Measurements from ENCODE around the gene EIF4EBP3.

EIF4EBP3 gene

GRCh38 chr5:140598836-140599235 lies 51.4 kb downstream of the EIF4EBP3 start:
- no peak for DNase-seq
- intact Hi-C loops (cut with DNase I; ENCODE audit: low total_unique reads), result no loop called here
- Histone ChIP-seq H3K27me3 (no peaks in the 10 kb centered on the region), H3K4me3 (no peak overlapping the region), H3K4me1 (no peaks in the 10 kb centered on the region), H3K9me3 (no peaks in the 10 kb centered on the region), H3K36me3 (no peaks in the 10 kb centered on the region), H3K27ac (no peak overlapping the region)
- TF ChIP-seq CTCF (IDR thresholded peaks at IDR 0.05), result no peak

Measured in tibial artery (tissue), 4 donors.